Measurements from ENCODE around the gene SLC6A17. TPM values are rescaled to one million over a fixed set of nuclear protein-coding genes. Genes with fewer than 3 reads are reported as not detected.
A peak's percentile ranks its signal among the peaks of the same experiment; 100 is the strongest.

The SLC6A17 gene
- total RNA-seq, 2 experiments from 2014 or later: not detected

GRCh38 chr1:110203021-110203661 lies 52.8 kb downstream of the SLC6A17 start:
- Mint-ChIP-seq H3K27me3 (no peaks in the 10 kb centered on the region), H3K9me3 (no peaks in the 10 kb centered on the region), H3K27ac (peak overlapping the region; percentile 92), H3K4me1 (peaks cover 25% of the 10 kb centered on the region), H3K4me3 (no peak overlapping the region), H3K36me3 (ENCODE audit: low read depth) (no peaks in the 10 kb centered on the region)
- DNase-seq: peak; percentile 85
- CTCF ChIA-PET: interaction anchor here (0.5 to 5.7 kb wide), 24 partner anchors 9 to 563 kb away, joined by 3 to 44 read pairs (median 5); partner anchors contain the start of gene RBM15
- POLR2A ChIA-PET: interaction anchor here (0.6 kb wide), 1 partner anchor 17 kb away, joined by 3 read pairs; no protein-coding TSS in a partner anchor

GRCh38 chr1:110205156-110205555 lies 54.9 kb downstream of the SLC6A17 start:
- Mint-ChIP-seq H3K27ac (no peak overlapping the region), H3K4me1 (peaks cover 41% of the 10 kb centered on the region), H3K9me3 (no peaks in the 10 kb centered on the region), H3K36me3 (ENCODE audit: low read depth) (no peaks in the 10 kb centered on the region), H3K27me3 (no peaks in the 10 kb centered on the region), H3K4me3 (no peak overlapping the region)
- POLR2A ChIA-PET: no interaction called here
- no peak for DNase-seq
- CTCF ChIA-PET: interaction anchor here (0.7 to 5.7 kb wide), 4 partner anchors 8 to 291 kb away, joined by 3 to 44 read pairs (median 22); no protein-coding TSS in a partner anchor

GRCh38 chr1:110205591-110206155 lies 55.4 kb downstream of the SLC6A17 start:
- no peaks in the 10 kb centered on the region for H3K27me3 Mint-ChIP-seq
- no peaks in the 10 kb centered on the region for H3K36me3 Mint-ChIP-seq (ENCODE audit: low read depth)
- no peak overlapping the region for H3K4me3 Mint-ChIP-seq
- ChIA-PET POLR2A (no interaction called here), CTCF (interaction anchor here (0.6 to 6.8 kb wide), 7 partner anchors 91 to 291 kb away, joined by 4 to 73 read pairs (median 43); partner anchors contain the start of gene RBM15)
- DNase-seq: no peak
- H3K9me3 Mint-ChIP-seq: no peaks in the 10 kb centered on the region
- no peak overlapping the region for H3K27ac Mint-ChIP-seq
- peaks cover 41% of the 10 kb centered on the region for H3K4me1 Mint-ChIP-seq

- ChIA-PET POLR2A (no interaction called here), CTCF (interaction anchor here (0.6 to 6.8 kb wide), 12 partner anchors 9 to 582 kb away, joined by 3 to 73 read pairs (median 14); partner anchors contain the start of gene RBM15)
- Mint-ChIP-seq H3K4me1 (peaks cover 45% of the 10 kb centered on the region), H3K36me3 (ENCODE audit: low read depth) (no peaks in the 10 kb centered on the region), H3K4me3 (no peak overlapping the region), H3K27ac (no peak overlapping the region), H3K27me3 (peaks cover 2% of the 10 kb centered on the region), H3K9me3 (no peaks in the 10 kb centered on the region)
- no peak for DNase-seq
Observed at GRCh38 chr1:110206261-110206920, 56.1 kb downstream of the SLC6A17 start.

- ChIA-PET POLR2A (no interaction called here), CTCF (interaction anchor here (0.6 to 6.8 kb wide), 37 partner anchors 8 to 580 kb away, joined by 3 to 73 read pairs (median 5); partner anchors contain the start of gene RBM15)
- peaks cover 2% of the 10 kb centered on the region for H3K36me3 Mint-ChIP-seq (ENCODE audit: low read depth)
- H3K27me3 Mint-ChIP-seq: peaks cover 8% of the 10 kb centered on the region
- H3K4me3 Mint-ChIP-seq: no peak overlapping the region
- peak; percentile 82 for DNase-seq
- H3K27ac Mint-ChIP-seq: peak overlapping the region; percentile 48
- peaks cover 52% of the 10 kb centered on the region for H3K4me1 Mint-ChIP-seq
- H3K9me3 Mint-ChIP-seq: no peaks in the 10 kb centered on the region
Observed at GRCh38 chr1:110207831-110208230, 57.5 kb downstream of the SLC6A17 start.

GRCh38 chr1:110208916-110209645 lies 58.8 kb downstream of the SLC6A17 start:
- CTCF ChIA-PET: interaction anchor here (0.6 to 6.8 kb wide), 10 partner anchors 12 to 293 kb away, joined by 3 to 73 read pairs (median 20); partner anchors contain the start of gene RBM15
- peak overlapping the region; percentile 96 for H3K27ac Mint-ChIP-seq
- peaks cover 11% of the 10 kb centered on the region for H3K27me3 Mint-ChIP-seq
- H3K36me3 Mint-ChIP-seq (ENCODE audit: low read depth): peaks cover 2% of the 10 kb centered on the region
- POLR2A ChIA-PET: no interaction called here
- peak; percentile 12 for DNase-seq
- no peaks in the 10 kb centered on the region for H3K9me3 Mint-ChIP-seq
- H3K4me1 Mint-ChIP-seq: peaks cover 48% of the 10 kb centered on the region
- H3K4me3 Mint-ChIP-seq: peak overlapping the region; percentile 84

- POLR2A ChIA-PET: interaction anchor here (0.6 kb wide), 1 partner anchor 128 kb away, joined by 3 read pairs; no protein-coding TSS in a partner anchor
- Mint-ChIP-seq H3K4me3 (peak within 1 kb of the TSS; percentile 84), H3K27ac (peak within 1 kb of the TSS; percentile 96), H3K9me3 (no peaks in the 10 kb centered on the region), H3K4me1 (peaks cover 46% of the 10 kb centered on the region), H3K27me3 (peaks cover 11% of the 10 kb centered on the region), H3K36me3 (ENCODE audit: low read depth) (peaks cover 2% of the 10 kb centered on the region)
- peak; percentile 93 for DNase-seq
- CTCF ChIA-PET: interaction anchor here (0.6 to 6.8 kb wide), 14 partner anchors 13 to 363 kb away, joined by 3 to 73 read pairs (median 9); partner anchors contain the start of gene RBM15
Observed at GRCh38 chr1:110209715-110210603, 59.7 kb downstream of the SLC6A17 start, which contains the start of gene KCNC4. TSS of gene KCNC4 (plus strand) at chr1:110210314. CDS start at chr1:110211500, 1,186 bp downstream.

- peak overlapping the region; percentile 91 for H3K27ac Mint-ChIP-seq
- no peaks in the 10 kb centered on the region for H3K9me3 Mint-ChIP-seq
- peaks cover 2% of the 10 kb centered on the region for H3K36me3 Mint-ChIP-seq (ENCODE audit: low read depth)
- DNase-seq: peak; percentile 63
- peaks cover 46% of the 10 kb centered on the region for H3K4me1 Mint-ChIP-seq
- ChIA-PET POLR2A (no interaction called here), CTCF (interaction anchor here (1.1 to 6.8 kb wide), 8 partner anchors 8 to 363 kb away, joined by 3 to 48 read pairs (median 6); partner anchors contain the start of gene RBM15)
- peaks cover 11% of the 10 kb centered on the region for H3K27me3 Mint-ChIP-seq
- peak overlapping the region; percentile 81 for H3K4me3 Mint-ChIP-seq
Observed at GRCh38 chr1:110210604-110211495, 60.6 kb downstream of the SLC6A17 start.

- peaks cover 48% of the 10 kb centered on the region for H3K4me1 Mint-ChIP-seq
- peak overlapping the region; percentile 81 for H3K4me3 Mint-ChIP-seq
- peaks cover 11% of the 10 kb centered on the region for H3K27me3 Mint-ChIP-seq
- no peaks in the 10 kb centered on the region for H3K9me3 Mint-ChIP-seq
- H3K36me3 Mint-ChIP-seq (ENCODE audit: low read depth): peaks cover 2% of the 10 kb centered on the region
- POLR2A ChIA-PET: no interaction called here
- peak overlapping the region; percentile 91 for H3K27ac Mint-ChIP-seq
- CTCF ChIA-PET: interaction anchor here (1.1 to 6.8 kb wide), 8 partner anchors 9 to 364 kb away, joined by 3 to 48 read pairs (median 4); partner anchors contain the start of gene RBM15
- no peak for DNase-seq
Observed at GRCh38 chr1:110211496-110212168, 61.3 kb downstream of the SLC6A17 start.
